Measurements from ENCODE around the gene IQCH. TPM values are rescaled to one million over a fixed set of nuclear protein-coding genes. Genes with fewer than 3 reads are reported as not detected.
A peak's percentile ranks its signal among the peaks of the same experiment; 100 is the strongest.

The IQCH gene
- total and polyA plus RNA-seq, 9 of the 15 experiments (the other 6 are each of a cell fraction or from before 2014, with no cell fraction given): 1.8 to 3.9 (median 2.7) TPM

GRCh38 chr15:67542420-67543347 lies 288.1 kb downstream of the IQCH start, which contains the start of gene MAP2K5 (continued):
- TF ChIP-seq VEZF1 (CRISPR knock-in tag; IDR thresholded peaks at IDR 0.05) (peak; percentile 59), SREBF1 (IDR thresholded peaks at IDR 0.05; ENCODE audit: borderline replicate concordance, low read depth, low read length) (0 out of 2 replicates have a peak, but pooled peaks have one; percentile 19), ZNF707 (CRISPR knock-in tag; conservative IDR thresholded peaks at IDR 0.05) (no peak), RB1 (IDR thresholded peaks at IDR 0.05; ENCODE audit: low read depth) (peak; percentile 93), ZNF174 (CRISPR knock-in tag; IDR thresholded peaks at IDR 0.05) (no peak), MTF1 (CRISPR knock-in tag; IDR thresholded peaks at IDR 0.05; ENCODE audit: borderline replicate concordance) (0 out of 2 replicates have a peak, but pooled peaks have one; percentile 20), KAT7 (CRISPR knock-in tag; IDR thresholded peaks at IDR 0.05; ENCODE audit: borderline replicate concordance) (no peak; the same call in 1 of the 2 replicates), POLR3A (IDR thresholded peaks at IDR 0.05; ENCODE audit: borderline replicate concordance, extremely low read depth, insufficient read depth, insufficient read length) (no peak), HMBOX1 (IDR thresholded peaks at IDR 0.05) (no peak), SMAD4 (CRISPR knock-in tag; conservative IDR thresholded peaks at IDR 0.05) (peak; percentile 86), TAF9B (IDR thresholded peaks at IDR 0.05; ENCODE audit: partially characterized antibody) (peak; percentile 52), KDM4B (IDR thresholded peaks at IDR 0.05; ENCODE audit: borderline replicate concordance in 2 of 2, low read depth in 1 of 2) (peak in 1 of 2 experiments; percentile 70; a peak in 1 of 4 replicates), NFXL1 (CRISPR knock-in tag; IDR thresholded peaks at IDR 0.05) (no peak), ZNF134 (CRISPR knock-in tag; conservative IDR thresholded peaks at IDR 0.05) (no peak), ZC3H8 (IDR thresholded peaks at IDR 0.05) (no peak), RBBP5 (IDR thresholded peaks at IDR 0.05; ENCODE audit: borderline replicate concordance, insufficient read depth, low read length, poor library complexity, severe bottlenecking) (peak; percentile 91), CHD1 (IDR thresholded peaks at IDR 0.05; ENCODE audit: low read length) (peak; percentile 66), DMBX1 (CRISPR knock-in tag; IDR thresholded peaks at IDR 0.05; ENCODE audit: borderline replicate concordance) (peak; percentile 59; the same call in 1 of the 2 replicates), FOS (IDR thresholded peaks at IDR 0.05; ENCODE audit: extremely low read depth, insufficient read length) (no peak), NRF1 (conservative IDR thresholded peaks at IDR 0.05 in 1 of 2, IDR thresholded peaks at IDR 0.05 in 1 of 2) (peak; percentile 74 to 76), SMARCE1 (IDR thresholded peaks at IDR 0.05) (peak; percentile 60), MTA1 (IDR thresholded peaks at IDR 0.05; ENCODE audit: borderline replicate concordance) (no peak), TCF15 (CRISPR knock-in tag; IDR thresholded peaks at IDR 0.05) (no peak)
- TF ChIP-seq, protein P1, sequence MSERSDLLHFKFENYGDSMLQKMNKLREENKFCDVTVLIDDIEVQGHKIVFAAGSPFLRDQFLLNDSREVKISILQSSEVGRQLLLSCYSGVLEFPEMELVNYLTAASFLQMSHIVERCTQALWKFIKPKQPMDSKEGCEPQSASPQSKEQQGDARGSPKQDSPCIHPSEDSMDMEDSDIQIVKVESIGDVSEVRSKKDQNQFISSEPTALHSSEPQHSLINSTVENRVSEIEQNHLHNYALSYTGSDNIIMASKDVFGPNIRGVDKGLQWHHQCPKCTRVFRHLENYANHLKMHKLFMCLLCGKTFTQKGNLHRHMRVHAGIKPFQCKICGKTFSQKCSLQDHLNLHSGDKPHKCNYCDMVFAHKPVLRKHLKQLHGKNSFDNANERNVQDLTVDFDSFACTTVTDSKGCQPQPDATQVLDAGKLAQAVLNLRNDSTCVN (CRISPR knock-in tag; IDR thresholded peaks at IDR 0.05): no peak

All from K562 (cell line).